NCI-H446 (cell line): Measurements from ENCODE around the gene CSNK1E.
"Not testable (repeated sequence)": the region's sequence is repeated elsewhere in the genome, so short reads cannot be mapped to it uniquely, and the experiment has no call there.

Experiments
- DNase-seq, 2 experiments: peaks; one replicate each; lab custom pipeline; 2025; lab: John Stamatoyannopoulos, UW

Gene CSNK1E

DNA sequence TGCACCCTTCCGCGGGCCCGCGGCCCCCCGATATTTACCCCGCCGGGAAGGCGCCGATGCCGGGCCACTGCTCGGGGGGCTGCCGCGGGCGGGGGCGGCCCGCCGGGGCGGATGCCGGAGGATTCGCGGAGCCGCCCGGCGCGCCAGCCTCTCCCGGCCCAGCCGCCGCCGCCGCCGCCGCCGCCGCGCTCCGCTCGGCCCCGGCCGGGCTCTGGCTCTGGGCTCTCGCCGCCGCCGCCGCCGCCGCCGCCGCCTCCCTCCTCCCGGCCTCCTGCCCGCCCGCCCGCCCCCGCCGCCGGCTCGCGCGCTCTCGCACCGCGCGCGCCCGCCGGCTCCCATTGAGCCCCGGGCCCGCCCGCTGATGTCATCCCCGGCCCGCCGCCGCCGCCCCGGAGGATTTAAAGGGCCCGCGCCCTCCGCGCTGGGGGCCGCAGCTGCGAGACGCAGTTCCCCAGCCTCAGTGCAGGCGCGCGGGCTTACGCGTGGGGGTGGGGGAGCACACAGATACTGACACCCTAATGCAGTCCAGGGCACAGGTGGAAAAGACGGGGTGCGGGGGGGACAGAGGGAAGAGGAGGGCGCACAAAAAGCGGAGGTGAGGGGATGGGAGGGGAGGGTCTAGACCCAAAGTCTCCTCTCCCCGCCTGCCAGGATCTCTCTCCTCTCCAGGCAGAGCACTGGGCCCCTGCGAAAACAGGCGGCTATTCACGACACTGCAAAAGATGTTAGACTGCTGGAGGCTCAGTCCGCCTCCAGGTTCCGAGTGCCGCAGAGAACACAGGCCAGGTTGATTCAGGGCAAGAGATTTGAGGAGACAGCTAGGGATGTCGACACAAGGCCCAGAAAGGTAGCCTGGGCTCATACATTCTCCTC lies at the start of gene CSNK1E:
Gene CSNK1E, minus strand, starts transcription at position 312 of the 873 bp plus-strand sequence. CDS start 3,276 bp downstream, outside the sequence.
- peak in 1 of 2 experiments; percentile 71 for DNase-seq

DNA sequence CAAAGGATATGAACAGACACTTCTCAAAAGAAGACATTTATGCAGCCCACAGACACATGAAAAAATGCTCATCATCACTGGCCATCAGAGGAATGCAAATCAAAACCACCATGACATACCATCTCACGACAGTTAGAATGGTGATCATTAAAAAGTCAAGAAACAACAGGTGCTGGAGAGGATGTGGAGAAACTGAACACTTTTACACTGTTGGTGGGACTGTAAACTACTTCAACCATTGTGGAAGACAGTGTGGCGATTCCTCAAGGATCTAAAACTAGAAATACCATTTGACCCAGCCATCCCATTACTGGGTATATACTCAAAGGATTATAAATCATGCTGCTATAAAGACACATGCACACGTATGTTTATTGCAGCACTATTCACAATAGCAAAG lies 48.6 kb upstream of the CSNK1E start:
- not testable (repeated sequence) for DNase-seq

DNA sequence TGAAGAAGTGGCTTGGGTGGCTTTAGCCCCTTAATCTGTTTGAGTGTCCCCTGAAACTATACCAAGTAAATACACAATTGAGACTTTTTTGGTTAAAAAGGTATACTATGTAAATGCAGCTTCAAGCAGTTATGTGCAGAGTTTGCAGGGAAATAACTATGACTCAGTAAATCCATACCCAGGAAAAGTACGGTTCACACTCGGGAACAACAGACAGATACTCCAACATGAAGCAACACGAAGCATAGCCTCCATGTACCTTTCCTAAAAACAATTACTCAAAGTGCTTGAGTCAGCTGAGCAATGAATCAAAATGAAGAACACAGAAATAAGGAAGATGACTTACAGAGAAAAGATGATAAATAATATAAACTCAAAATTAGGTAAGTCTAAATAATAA lies 47.9 kb upstream of the CSNK1E start:
- DNase-seq: not testable (repeated sequence)

DNA sequence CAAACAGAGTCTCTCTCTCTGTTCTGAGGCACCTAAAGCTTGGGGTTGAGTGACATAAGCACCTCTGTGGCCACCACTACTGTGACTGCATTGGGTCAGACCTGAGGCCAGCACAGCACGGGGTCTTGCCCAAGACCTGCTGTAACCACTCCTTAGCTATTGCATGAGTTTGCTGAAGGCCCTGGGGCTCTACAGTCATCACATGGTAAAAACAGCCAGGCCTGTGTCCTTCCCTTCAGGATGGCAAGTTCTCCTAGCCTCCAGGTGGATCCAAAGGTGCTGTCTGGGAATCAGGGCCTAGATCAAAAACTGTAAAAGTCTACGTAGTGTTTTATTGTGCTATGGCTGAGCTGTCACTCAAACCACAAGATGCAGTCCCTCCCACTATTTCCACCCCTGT lies 43.3 kb upstream of the CSNK1E start:
- not testable (repeated sequence) for DNase-seq

DNA sequence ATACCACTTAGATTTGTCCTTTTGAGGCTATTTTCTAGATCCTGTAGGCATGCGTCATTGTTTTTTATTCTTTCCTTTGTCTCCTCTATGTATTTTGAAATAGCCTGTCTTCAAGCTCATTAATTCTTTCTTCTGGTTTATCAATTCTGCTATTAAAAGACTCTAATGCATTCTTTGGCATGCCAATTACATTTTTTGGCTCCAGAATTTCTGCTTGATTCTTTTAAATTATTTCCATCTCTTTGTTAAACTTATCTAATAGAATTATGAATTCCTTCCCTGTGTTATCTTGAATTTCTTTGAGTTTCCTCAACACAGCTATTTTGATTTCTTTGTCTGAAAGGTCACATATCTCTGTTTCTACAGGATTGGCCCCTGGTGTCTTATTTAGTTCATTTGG lies 42.6 kb upstream of the CSNK1E start:
- DNase-seq: not testable (repeated sequence)

DNA sequence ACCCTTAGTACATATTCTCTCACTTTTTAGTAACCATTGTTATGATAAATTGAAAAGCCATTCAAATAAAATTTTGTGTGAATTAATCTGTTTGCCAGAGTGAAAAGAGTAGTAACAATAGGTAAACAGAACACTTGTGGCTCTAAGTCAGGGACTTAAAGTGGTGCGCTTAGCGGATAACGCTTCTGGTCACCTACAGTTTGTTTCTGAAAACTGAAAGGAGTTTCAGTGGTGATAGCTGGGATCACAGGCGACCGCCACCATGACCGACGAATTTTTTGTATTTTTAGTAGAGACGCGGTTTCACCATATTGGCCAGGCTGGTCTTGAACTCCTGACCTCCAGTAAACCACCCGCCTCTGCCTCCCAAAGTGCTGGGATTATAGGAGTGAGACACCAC lies 40.7 kb upstream of the CSNK1E start:
- DNase-seq: not testable (repeated sequence)

DNA sequence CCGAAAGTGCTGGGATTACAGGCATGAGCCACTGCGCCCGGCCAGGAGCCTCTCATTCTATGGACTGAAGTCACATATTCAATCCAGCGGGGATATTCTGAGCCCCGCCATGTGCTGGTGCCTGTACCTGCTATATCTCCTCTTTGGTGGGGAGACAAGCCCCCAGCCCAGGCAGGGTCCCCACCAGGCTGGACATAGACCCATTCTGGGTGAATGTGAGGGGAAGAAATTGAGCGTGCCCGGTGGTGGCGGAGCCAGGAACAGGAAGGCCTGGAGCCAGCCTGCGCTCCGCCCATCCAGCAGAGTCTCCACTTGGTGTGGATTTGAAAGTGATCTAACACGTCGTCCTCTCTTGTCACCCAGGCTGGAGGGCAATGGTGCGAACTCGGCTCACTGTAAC lies 38.0 kb upstream of the CSNK1E start:
- no peak for DNase-seq

DNA sequence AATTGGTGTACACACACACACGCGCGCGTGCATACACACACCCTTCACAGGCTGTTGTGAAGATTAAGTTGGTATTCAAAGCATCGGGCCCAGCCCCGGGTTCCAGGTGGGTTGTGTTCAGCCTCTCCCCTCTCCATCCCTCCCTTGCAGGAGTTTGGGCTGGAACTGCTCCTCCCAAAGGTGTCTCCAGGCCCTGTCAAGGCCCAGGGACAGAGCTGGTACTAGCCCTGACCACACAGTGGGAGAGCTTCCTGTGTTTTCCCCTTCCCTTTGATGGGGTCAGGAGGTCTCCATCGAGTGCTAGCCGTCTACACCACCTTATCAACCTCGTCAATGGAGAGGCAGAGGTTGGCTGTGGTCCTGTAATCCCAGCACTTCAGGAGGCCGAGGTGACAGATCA lies 36.5 kb upstream of the CSNK1E start:
- no peak for DNase-seq

DNA sequence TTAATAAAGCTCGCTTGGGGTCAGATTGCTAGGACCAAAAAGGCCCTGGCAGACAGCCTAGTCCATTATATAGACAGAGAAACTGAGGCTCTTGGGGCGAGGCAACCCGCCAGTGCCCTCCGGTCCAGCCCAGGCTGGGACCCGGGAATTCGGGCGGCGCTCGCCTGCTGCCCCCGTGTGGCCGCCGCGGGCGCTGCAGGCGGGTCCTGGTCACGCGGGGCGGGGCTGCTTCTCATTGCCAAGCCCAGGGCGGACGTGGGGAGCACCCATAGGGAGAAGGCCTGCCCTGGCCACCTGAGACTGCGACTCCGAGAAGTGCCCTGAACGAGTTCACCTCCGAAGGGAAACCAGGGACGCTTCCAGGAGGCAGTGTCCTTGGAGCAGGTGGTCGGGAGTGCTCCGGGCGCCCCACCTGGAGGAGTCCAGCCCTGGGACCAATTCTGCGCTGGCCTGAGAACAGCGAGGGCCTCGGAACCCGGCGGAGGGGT lies 36.0 kb upstream of the CSNK1E start:
- peak in 1 of 2 experiments; percentile 64 for DNase-seq

DNA sequence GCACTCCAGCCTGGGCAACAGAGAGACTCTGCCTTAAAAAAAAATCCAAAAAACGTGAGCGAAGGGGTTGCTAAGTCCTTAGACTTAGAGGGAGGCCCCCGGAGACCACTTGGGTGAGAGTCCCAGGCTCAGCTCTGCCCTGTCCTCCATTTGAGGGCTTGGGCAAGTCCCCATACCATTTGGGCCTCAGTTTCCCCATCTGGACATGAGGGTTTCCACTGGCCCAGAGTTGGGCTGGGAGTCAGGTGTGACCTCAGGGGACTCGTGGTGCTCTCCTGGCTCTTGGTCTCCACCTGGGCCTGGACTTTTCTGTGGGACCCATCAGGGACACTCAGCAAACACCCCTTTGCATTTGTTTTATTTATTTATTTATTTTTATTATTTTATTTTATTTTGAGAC lies 35.2 kb upstream of the CSNK1E start:
- DNase-seq: no peak

DNA sequence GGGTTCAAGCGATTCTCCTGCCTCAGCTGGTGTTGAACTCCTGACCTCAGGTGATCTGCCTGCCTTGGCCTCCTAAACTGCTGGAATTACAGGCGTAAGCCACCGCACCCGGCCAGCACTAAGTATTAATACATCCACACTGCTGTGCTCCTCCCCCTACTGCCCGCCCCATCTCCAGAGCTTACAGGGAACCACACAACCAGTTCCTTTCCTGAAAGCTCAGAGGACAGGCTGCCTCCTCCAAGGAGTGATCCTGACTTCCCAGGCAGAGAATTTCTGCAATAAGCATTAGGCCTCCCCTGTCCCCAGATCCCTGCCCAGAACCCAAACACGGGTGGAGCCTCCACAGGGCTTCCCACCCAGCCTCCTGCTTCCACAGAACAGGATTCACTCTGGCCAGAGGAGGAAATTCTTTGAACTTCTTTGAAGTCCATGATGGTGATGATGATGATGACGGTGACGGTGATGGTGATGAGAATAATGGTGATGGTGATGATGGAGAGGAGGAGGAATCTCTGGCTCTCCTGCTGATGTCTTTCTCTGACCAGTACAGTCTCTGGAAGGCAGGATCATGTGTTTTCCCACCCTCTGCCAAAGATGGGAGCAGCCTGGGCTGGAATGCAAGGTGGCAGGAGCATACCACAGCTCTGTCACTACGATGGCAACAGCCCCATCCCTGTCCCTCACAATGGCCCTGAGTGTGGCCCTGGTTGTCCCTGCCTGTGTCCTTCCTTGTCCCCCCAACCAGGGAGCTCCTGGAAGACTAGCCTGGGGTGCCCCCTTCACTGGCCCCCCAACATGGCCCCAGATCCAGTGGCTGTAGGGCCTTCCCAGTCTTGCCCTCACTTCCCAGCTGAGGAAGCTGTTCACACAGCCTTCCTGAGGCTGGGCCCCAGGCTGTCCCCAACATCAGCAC lies 33.5 kb upstream of the CSNK1E start:
- DNase-seq: no peak

DNA sequence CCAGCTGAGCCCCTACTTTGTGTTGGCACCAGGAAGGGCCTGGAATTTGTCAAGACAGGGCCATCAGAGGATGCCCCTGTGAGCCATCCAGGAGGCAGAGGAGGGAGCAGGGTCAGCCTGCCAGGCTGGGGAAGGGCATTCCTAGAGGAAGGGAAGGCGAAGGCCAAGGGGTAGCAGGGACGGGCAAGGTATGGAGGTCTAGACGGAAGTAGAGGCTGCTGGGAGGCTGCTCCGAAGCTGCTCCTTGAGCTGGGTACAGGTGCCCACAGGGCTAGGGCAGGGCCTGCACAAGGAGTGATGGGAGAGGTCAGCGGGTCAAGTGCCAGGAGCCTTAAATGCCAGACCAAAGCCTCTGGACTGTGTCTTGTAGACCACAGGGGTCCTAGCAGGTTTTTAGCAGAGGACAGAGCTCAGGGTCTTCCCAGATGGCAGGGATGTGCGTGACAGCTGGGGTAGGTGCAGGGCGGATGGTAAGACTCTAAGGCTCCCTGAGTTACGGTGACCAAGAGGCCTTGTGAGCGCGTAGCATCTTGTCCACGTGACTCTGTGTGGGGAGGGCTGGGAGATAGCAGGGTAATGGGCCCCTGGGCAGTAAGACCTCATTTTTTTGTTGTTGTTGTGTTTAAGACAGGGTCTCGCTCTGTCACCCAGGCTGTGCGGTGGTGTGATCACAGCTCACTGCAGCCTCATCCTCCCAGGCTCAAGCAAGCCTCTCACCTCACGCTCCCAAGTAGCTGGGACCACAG lies 31.7 kb upstream of the CSNK1E start:
- no peak for DNase-seq

DNA sequence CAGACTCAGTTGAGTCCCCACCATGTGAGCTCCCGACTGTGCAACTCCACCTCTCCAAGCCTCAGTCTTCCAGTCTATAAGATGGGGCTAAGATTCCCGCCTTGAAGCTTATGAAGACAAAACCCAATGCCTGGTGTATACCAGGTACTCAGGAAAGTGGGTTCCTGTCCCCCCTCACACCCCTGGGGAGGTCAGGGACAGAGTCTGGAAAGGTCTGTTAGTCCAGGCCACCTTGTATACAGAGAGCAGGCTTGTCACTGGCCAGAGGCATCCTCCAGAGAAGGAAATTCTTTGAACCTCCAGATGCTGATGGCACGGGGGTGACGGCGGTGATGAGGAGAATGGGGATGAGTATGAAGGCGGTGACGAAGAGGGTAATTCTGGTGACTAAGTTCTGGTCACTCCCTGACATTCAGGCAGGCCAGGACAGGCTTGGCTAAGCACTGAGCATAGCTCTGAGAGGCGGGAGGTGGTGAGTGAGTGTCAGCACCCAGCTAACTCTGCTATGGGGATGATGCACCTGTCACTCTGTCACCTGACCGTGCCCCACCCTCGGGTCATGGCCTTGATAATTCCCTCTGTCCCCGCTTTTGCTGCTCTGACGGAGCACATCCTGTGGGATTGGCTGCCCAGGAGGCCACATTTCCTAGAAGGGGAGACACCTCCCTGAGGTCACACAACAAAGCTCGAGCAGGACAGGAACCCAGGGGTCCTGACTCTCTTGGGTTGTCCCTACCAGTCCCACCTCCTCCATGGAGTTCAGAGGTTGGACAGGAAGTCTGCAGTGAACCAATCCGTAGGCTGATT lies 30.9 kb upstream of the CSNK1E start:
- no peak for DNase-seq

DNA sequence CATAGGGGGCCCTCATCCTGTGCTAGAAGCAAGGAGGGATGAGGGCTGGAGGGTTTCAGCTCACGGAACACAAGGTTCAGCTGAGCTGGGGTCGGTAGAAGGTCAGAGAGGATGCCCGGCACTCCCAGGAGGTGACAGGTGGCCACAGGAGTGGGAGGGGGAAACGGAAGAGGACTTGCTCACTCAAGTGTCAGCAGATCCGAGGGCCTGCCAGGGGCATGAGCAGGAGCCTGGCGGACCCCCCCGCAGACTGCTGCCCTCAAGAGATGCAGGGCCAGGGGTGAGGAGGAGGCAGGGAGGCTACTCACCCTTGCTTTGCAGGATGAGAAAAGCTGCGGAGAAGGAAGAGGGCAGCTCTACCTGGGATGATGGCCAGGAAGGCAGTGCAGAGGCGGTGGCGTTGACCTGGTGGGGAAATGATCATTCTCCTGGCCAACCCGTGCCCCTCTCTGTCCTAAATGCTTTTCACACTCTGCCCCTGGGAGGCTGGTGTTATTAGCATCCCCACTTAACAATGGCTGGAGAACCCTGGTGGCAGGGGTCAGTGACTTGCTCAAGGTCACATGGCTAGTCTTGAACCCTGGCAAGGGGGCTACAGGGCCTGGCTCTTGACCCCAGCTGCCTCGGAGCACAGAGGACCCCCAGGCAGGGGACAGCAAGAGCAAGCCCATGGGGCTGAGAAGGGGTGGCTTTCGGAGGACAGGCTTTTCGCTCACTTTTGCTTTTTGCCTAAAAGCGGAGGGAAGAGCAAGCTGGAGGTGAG lies 30.1 kb upstream of the CSNK1E start:
- DNase-seq: no peak

DNA sequence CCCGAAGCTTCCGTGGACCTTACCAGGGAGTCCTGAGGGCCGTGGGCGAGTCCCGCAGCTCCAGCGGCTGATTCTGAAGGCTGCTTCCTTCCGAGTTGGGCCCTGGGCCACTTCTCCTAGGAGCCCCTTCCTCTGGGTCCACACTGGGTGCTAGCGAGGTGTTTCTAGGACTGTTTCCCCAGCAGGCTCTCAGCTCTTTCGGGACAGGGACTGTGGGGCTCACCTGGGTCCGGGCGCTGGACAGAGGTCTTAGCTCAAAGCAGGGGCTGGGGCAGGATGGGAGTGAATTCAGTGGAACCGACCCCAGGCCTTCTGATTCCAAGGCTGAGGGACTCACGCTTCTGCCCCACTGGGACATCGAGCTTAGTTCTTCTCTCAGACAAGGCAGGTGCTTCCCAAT lies 29.3 kb upstream of the CSNK1E start:
- DNase-seq: no peak

DNA sequence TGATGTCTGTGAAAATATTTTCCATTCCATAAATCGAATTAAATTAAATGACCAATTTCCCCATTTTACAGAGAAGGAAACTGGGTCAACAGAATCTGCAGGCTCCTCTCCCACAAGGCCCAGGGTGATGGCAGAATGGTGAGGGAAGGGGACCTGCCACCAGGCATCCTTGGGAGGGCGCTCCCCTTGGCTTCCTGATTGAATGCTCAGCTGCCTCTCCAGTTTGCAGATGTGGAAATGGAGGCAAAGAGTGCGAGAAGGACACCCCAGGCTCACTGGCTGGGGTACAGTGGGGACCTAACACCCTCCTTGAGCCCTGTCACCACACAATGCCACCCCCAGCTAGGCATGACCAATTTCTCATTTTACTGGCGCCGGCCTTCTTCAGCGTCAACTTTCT lies 28.5 kb upstream of the CSNK1E start:
- DNase-seq: no peak

DNA sequence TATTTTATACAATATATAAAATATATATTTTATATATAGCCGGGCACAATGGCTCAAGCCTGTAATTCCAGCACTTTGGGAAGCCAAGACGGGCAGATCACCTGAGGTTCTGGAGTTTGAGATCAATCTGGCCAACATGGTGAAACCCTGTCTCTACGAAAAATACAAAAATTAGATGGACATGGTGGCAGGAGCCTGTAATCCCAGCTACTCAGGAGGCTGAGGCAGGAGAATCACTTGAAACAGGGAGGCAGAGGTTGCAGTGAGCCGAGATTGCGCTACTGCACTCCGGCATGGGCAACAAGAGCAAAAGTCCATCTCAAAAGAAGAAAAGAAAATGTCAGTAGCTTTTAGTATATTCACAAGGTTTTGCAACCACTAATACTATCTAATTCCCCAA lies 22.7 kb upstream of the CSNK1E start:
- DNase-seq: not testable (repeated sequence)

DNA sequence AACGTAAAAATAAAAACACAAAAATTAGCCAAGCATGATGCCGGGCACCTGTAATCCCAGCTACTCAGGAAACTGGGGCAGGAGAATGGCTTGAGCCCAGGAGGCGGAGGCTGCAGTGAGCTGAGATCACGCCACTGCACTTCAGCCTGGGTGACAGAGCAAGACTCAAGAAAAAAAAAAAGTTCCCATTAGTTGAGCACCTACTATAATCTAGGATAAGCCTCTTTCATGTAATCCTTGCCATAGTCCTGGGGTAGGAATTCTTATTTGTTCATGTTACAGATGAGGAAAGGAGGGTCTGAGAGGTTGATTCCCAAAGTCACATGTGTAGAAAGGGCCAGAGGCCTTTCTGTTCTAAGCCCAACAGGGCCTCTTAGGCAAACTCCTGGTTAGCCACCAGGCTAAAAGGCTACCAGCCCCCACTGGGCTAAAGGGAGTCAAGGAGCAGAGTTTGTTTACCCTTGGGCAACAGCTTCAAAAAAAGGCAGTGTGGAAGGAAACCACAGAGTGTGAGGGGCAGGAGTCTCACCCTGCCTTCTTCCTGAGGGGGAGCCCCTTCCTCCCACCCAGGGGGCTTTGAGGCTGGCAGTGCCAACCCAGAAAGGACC lies 21.6 kb upstream of the CSNK1E start:
- no peak for DNase-seq

DNA sequence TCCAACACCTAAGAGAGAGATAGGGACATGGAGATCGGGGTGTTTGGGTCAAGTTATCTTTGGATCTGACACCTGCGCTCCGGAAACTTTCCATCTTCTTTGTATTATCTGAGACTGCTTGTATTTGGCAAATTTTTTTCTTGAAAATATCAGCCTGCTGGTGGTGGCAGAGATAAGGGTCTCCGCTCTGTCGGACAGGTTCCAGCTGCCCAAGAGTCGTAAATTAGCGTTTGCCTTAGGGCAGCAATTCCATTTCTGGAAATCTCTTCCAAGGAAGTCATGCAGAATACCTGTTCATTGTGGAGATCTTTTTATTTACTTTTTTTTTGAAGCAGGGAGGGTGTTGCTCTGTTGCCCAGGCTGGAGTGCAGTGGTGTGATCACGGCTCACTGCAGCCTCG lies 19.5 kb upstream of the CSNK1E start:
- DNase-seq: no peak

DNA sequence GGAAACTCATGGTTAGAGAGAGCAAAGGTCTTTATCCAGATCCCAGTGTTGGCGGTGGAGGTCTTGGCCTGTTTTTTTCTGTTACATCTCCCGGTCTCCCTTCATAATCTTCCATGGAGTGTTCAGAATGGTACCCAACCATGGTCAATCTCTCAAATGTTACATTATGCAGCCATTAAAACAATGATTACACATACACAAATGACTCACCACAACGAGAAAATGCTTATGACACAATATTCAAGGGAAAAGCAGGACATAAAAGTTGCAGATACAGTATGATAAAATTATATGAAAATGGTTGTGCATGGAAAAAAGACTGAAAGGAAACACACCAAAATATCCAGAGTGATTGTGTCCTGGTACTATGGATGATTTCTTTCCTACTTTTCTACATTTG lies 17.8 kb upstream of the CSNK1E start:
- no peak for DNase-seq
